ENCODE data around the gene MRPL2. TPM values are rescaled to one million over a fixed set of nuclear protein-coding genes. Genes with fewer than 3 reads are reported as not detected.

Gene MRPL2
- total and polyA plus RNA-seq, 2 donors (not counting 1 experiment from before 2014, with no cell fraction given): 18.2 to 20.3 TPM

DNA sequence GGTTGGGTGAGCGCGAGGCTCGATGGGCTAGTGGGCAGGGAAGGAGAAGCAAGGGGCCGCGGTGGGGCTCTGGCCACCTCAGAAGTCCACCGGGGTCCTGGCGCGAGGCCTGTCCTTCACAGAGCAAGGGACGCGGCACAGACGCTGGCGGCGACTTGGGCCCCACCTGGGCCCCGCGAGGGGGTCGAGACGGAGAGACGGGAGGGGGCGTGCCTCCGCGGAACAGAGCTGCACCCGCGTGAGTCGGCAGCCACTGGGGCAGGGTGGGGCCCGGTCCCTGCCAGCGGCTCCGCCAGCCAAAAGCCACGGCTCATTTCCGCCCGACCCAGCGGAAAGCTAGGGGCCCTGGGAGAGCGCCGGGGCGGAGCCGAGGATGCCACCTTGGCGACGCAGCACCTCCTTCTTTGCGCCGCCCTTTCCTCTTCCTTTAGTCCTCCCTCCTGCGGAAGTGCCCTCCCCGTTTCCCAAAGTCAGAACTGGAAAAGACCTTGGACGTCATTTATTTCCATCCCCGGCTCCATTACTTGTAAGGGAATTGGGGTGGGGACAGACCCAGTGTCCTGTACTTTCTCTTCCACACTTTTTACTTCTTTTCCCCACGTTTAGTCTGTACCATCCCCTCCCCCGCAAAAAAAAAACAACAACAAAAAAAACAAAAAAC, 5.6 kb downstream of the MRPL2 start, which contains the start of gene CUL7:
CUL7 (minus strand) TSS at position 307 of the 661 bp plus-strand sequence. CDS start 1,063 bp downstream, outside the sequence.
- Histone ChIP-seq H4K20me1 (ENCODE audit: control insufficient read depth, extremely low read depth, insufficient read depth, low read length) (no peaks in the 10 kb centered on the region), H3K79me2 (ENCODE audit: control insufficient read depth, insufficient read depth, low read length) (peaks cover 26% of the 10 kb centered on the region), H2AFZ (ENCODE audit: low read length) (no peak within 1 kb of the TSS), H3K27me3 (ENCODE audit: control insufficient read depth, insufficient read depth, low read length) (no peaks in the 10 kb centered on the region), H3K4me3 (replicated peaks in 1 of 4; ENCODE audit: control extremely low read depth in 1 of 4, insufficient read depth in 1 of 4, low read depth in 3 of 4, low read length in 4 of 4) (peak within 1 kb of the TSS; percentile 52 to 85 (median 69)), H3K36me3 (ENCODE audit: control insufficient read depth, insufficient read depth, low read length) (peaks cover 16% of the 10 kb centered on the region), H3K9me3 (ENCODE audit: control insufficient read depth, insufficient read depth, low read depth, low read length) (no peaks in the 10 kb centered on the region), H3K4me1 (ENCODE audit: control insufficient read depth, extremely low read depth, insufficient read depth, low read length) (peaks cover 12% of the 10 kb centered on the region), H3K4me2 (ENCODE audit: extremely low read depth, insufficient read depth, low read length) (peak within 1 kb of the TSS; percentile 94), H3K9ac (ENCODE audit: insufficient read depth, low read length) (peak within 1 kb of the TSS; percentile 93), H3K27ac (ENCODE audit: insufficient read depth, low read length) (peak within 1 kb of the TSS; percentile 92)
- DNase-seq (ENCODE audit: low read depth in 2 of 2): peak; percentile 96
- TF ChIP-seq, protein P1, sequence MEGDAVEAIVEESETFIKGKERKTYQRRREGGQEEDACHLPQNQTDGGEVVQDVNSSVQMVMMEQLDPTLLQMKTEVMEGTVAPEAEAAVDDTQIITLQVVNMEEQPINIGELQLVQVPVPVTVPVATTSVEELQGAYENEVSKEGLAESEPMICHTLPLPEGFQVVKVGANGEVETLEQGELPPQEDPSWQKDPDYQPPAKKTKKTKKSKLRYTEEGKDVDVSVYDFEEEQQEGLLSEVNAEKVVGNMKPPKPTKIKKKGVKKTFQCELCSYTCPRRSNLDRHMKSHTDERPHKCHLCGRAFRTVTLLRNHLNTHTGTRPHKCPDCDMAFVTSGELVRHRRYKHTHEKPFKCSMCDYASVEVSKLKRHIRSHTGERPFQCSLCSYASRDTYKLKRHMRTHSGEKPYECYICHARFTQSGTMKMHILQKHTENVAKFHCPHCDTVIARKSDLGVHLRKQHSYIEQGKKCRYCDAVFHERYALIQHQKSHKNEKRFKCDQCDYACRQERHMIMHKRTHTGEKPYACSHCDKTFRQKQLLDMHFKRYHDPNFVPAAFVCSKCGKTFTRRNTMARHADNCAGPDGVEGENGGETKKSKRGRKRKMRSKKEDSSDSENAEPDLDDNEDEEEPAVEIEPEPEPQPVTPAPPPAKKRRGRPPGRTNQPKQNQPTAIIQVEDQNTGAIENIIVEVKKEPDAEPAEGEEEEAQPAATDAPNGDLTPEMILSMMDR (conservative IDR thresholded peaks at IDR 0.05 in 1 of 2, IDR thresholded peaks at IDR 0.05 in 1 of 2; ENCODE audit: low read depth in 1 of 2, low read length in 2 of 2): no peak
- TF ChIP-seq EZH2 (IDR thresholded peaks at IDR 0.05; ENCODE audit: low read length, missing control alignments): no peak

DNA sequence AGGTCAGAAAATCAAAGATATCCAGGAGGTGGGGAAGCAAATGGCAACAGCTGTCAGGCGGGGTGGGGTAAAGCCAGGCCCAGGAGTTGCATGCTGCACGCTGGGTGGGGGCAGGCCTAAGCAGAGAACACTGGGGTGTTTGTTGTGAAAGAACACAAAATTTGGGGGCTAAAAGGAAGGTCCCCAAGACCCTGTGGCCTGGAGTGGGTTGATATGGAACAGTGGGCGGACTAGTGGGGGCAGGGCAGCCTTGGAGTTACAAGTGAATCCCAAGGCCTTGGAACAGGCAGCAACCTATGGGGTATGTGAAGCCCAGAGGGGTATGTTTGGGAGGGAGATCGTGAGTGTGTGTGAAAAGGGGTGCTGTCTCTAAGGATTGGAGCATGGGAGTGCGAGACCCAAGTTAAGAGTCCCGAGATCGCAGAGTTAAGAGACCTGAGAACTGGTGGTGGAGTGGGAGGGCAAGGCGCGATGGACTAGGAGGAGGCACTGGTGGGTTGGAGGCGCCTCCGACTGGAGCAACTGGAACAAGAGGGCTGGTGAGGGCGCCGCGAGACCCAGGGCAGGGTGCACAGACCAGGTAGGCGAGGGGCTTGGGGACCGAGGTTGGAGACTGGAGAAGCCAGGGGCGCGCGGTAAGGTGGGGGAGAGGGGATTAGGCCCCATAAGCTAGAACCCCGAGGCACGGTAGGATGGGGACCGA, 6.2 kb downstream of the MRPL2 start:
- Histone ChIP-seq H3K36me3 (ENCODE audit: control insufficient read depth, insufficient read depth, low read length) (peaks cover 18% of the 10 kb centered on the region), H4K20me1 (ENCODE audit: control insufficient read depth, extremely low read depth, insufficient read depth, low read length) (no peaks in the 10 kb centered on the region), H2AFZ (ENCODE audit: low read length) (no peak overlapping the region), H3K79me2 (ENCODE audit: control insufficient read depth, insufficient read depth, low read length) (peaks cover 19% of the 10 kb centered on the region), H3K27ac (ENCODE audit: insufficient read depth, low read length) (peak overlapping the region; percentile 92), H3K27me3 (ENCODE audit: control insufficient read depth, insufficient read depth, low read length) (no peaks in the 10 kb centered on the region), H3K9me3 (ENCODE audit: control insufficient read depth, insufficient read depth, low read depth, low read length) (no peaks in the 10 kb centered on the region), H3K4me3 (replicated peaks in 1 of 4; ENCODE audit: control extremely low read depth in 1 of 4, insufficient read depth in 1 of 4, low read depth in 3 of 4, low read length in 4 of 4) (peak overlapping the region; percentile 52 to 85 (median 69)), H3K4me2 (ENCODE audit: extremely low read depth, insufficient read depth, low read length) (peak overlapping the region; percentile 94), H3K9ac (ENCODE audit: insufficient read depth, low read length) (peak overlapping the region; percentile 93), H3K4me1 (ENCODE audit: control insufficient read depth, extremely low read depth, insufficient read depth, low read length) (peaks cover 8% of the 10 kb centered on the region)
- TF ChIP-seq, protein P1 (conservative IDR thresholded peaks at IDR 0.05 in 1 of 2, IDR thresholded peaks at IDR 0.05 in 1 of 2; ENCODE audit: low read depth in 1 of 2, low read length in 2 of 2): no peak
- TF ChIP-seq EZH2 (IDR thresholded peaks at IDR 0.05; ENCODE audit: low read length, missing control alignments): no peak
- peak; percentile 20 to 29 for DNase-seq (ENCODE audit: low read depth in 2 of 2)

DNA sequence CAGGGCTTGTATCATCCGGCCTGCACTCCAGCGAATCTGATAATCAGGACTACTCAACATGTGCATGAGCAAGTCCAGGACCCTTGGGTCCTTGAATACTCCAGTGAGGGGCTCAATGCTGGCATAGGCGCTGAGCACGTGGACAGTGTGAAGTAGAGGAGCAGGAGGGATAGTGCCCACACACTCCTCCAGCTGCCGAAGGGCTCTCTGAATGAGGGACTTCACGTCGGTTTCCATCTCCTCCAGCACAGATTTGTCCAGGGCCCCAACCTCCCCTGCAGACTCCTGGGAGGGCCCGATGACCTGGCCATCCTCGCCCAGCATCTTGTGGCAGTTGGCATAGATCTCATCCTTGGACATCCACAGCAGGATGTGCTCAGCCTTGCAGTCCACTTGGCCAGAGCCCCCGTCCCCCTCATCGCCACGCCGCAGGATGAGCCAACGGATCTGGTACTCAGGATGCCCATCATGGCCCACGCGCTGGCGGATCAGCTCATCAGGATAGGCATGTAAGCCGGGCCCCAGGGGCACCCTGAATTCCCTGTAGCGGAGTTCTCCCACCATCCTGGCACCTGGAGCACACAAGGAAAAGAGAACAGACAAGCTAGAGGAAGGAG, 6.9 kb downstream of the MRPL2 start:
- no peak overlapping the region for H2AFZ ChIP-seq (ENCODE audit: low read length)
- no peak overlapping the region for H3K27ac ChIP-seq (ENCODE audit: insufficient read depth, low read length)
- TF ChIP-seq, protein P1 (conservative IDR thresholded peaks at IDR 0.05 in 1 of 2, IDR thresholded peaks at IDR 0.05 in 1 of 2; ENCODE audit: low read depth in 1 of 2, low read length in 2 of 2): no peak
- no peak for TF ChIP-seq EZH2 (IDR thresholded peaks at IDR 0.05; ENCODE audit: low read length, missing control alignments)
- H3K9ac ChIP-seq (ENCODE audit: insufficient read depth, low read length): no peak overlapping the region
- no peaks in the 10 kb centered on the region for H3K9me3 ChIP-seq (ENCODE audit: control insufficient read depth, insufficient read depth, low read depth, low read length)
- H3K36me3 ChIP-seq (ENCODE audit: control insufficient read depth, insufficient read depth, low read length): peaks cover 18% of the 10 kb centered on the region
- peak overlapping the region in 3 of 4 experiments; percentile 66 to 85 (median 72) for H3K4me3 ChIP-seq (replicated peaks in 1 of 4; ENCODE audit: control extremely low read depth in 1 of 4, insufficient read depth in 1 of 4, low read depth in 3 of 4, low read length in 4 of 4)
- peaks cover 5% of the 10 kb centered on the region for H3K4me1 ChIP-seq (ENCODE audit: control insufficient read depth, extremely low read depth, insufficient read depth, low read length)
- H3K79me2 ChIP-seq (ENCODE audit: control insufficient read depth, insufficient read depth, low read length): peaks cover 17% of the 10 kb centered on the region
- no peaks in the 10 kb centered on the region for H3K27me3 ChIP-seq (ENCODE audit: control insufficient read depth, insufficient read depth, low read length)
- H3K4me2 ChIP-seq (ENCODE audit: extremely low read depth, insufficient read depth, low read length): no peak overlapping the region
- DNase-seq (ENCODE audit: low read depth in 2 of 2): no peak
- H4K20me1 ChIP-seq (ENCODE audit: control insufficient read depth, extremely low read depth, insufficient read depth, low read length): no peaks in the 10 kb centered on the region

Measured in fibroblast of lung (primary cell).